ENCODE measurements around the gene KCNH5.

KCNH5 gene

GRCh38 chr14:62663456-62663821 lies 381.8 kb downstream of the KCNH5 start:
- DNase-seq = no peak

GRCh38 chr14:62662811-62663455 lies 382.3 kb downstream of the KCNH5 start:
- no peak for DNase-seq

- DNase-seq = no peak
These were observed 383.4 kb downstream of the KCNH5 start for GRCh38 chr14:62661818-62662217.

GRCh38 chr14:62658631-62659030 lies 386.6 kb downstream of the KCNH5 start:
- no peak for DNase-seq

- DNase-seq = no peak
These were observed 387.9 kb downstream of the KCNH5 start for GRCh38 chr14:62657376-62657775.

- DNase-seq = no peak
These were observed 390.1 kb downstream of the KCNH5 start for GRCh38 chr14:62655166-62655565.

- DNase-seq = no peak
These were observed 390.6 kb downstream of the KCNH5 start for GRCh38 chr14:62654641-62655040.
